BJ (cell line): Measurements from ENCODE around the gene SCYGR3. TPM values are rescaled to one million over a fixed set of nuclear protein-coding genes. Genes with fewer than 3 reads are reported as not detected.

Experiments used
- CTCF ChIA-PET: fragments of 350-600 bp; formaldehyde crosslinking; extraction: SDS; loops from one replicate; lab custom pipeline; 2021; ENCODE audit warnings: antibody characterized with exemption, inconsistent platforms; lab: Yijun Ruan, JAX
- POLR2A ChIA-PET: fragments of 300-600 bp; sonication (Branson Sonifier 250); formaldehyde crosslinking; extraction: SDS; loops from one replicate; lab custom pipeline; 2021; ENCODE audit warnings: antibody characterized with exemption; lab: Charles Lee
- DNase-seq: peaks from one replicate; pipeline ENCODE4 v3.0.0-alpha.2; 2011; ENCODE audit warnings: low read depth
- H3K27me3 ChIP-seq: 2 replicates; pipeline ENCODE4 v1.6.0; 2011; ENCODE audit warnings: low read length; ENCODE audit not compliant: control insufficient read depth, insufficient read depth
- H3K36me3 ChIP-seq: 2 replicates; pipeline ENCODE4 v1.5.1; 2011; ENCODE audit warnings: low read length; ENCODE audit not compliant: control insufficient read depth, insufficient read depth
- H3K4me3 ChIP-seq: 2 replicates; pipeline ENCODE4 v1.5.1; 2011; ENCODE audit warnings: low read depth, mild to moderate bottlenecking, control low read depth, low read length
- polyA plus RNA-seq: library from polyadenylated mRNA; depleted of rRNA; stranded (reverse); fragments of >200 nt; gene quantifications from 2 replicates; pipeline ENCODE4 v1.2.3, GENCODE V29; 2011
- TF ChIP-seq, protein P1 (sequence below): IDR thresholded peaks from 2 replicates; pipeline ENCODE4 v1.5.1; 2011; ENCODE audit warnings: low read depth, mild to moderate bottlenecking, control low read depth, inconsistent platforms, low read length, moderate library complexity; ENCODE audit not compliant: insufficient read depth

SCYGR3 gene
- polyA plus RNA-seq, 1 experiment: not detected

DNA sequence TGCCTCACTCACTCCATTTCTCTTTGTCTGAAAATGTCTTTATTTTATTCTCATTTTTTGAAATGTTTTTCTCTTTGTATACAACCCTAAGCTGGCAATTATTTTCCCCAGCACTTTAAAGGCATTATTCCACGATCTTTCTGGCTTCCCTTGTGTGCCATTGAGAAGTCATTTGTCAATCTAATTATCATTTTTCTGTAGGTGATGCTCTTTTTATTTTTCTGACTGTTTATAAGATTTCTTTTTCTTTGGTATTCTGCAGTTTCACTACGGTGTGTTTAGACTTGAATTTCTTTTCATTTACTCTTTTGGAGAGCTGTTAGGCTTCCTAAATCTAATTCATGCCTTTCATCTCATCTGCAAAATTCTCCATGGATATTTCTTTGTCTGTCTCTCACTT lies 10.8 kb upstream of the SCYGR3 start:
- ChIA-PET POLR2A (no interaction called here), CTCF (no interaction called here)
- TF ChIP-seq, protein P1, sequence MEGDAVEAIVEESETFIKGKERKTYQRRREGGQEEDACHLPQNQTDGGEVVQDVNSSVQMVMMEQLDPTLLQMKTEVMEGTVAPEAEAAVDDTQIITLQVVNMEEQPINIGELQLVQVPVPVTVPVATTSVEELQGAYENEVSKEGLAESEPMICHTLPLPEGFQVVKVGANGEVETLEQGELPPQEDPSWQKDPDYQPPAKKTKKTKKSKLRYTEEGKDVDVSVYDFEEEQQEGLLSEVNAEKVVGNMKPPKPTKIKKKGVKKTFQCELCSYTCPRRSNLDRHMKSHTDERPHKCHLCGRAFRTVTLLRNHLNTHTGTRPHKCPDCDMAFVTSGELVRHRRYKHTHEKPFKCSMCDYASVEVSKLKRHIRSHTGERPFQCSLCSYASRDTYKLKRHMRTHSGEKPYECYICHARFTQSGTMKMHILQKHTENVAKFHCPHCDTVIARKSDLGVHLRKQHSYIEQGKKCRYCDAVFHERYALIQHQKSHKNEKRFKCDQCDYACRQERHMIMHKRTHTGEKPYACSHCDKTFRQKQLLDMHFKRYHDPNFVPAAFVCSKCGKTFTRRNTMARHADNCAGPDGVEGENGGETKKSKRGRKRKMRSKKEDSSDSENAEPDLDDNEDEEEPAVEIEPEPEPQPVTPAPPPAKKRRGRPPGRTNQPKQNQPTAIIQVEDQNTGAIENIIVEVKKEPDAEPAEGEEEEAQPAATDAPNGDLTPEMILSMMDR: no peak
- Histone ChIP-seq H3K36me3 (no peaks in the 10 kb centered on the region), H3K4me3 (no peak overlapping the region), H3K27me3 (0 out of 2 replicates have a peak, but pooled peaks cover 1% of the 10 kb centered on the region)
- no peak for DNase-seq

DNA sequence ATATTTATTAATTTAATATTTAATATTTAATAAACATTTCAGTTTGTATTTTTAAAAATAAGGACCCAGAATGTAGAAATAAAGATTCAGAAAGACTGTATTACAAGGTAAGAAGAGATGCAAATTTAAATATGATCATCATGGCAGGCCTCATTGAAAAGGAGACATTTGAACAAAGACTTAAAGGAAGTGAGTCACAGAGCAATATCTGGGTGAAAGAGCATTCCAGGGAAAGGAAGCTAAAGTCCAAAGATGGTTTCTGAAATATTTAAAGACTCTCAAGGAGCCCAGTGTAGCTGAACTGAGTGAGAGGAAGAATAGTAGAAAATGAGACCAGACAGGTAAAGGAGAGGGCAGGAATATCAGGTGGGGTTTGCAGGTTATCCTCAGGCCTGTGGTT lies 8.6 kb upstream of the SCYGR3 start:
- Histone ChIP-seq H3K4me3 (no peak overlapping the region), H3K36me3 (no peaks in the 10 kb centered on the region), H3K27me3 (no peaks in the 10 kb centered on the region)
- TF ChIP-seq, protein P1: no peak
- ChIA-PET CTCF (no interaction called here), POLR2A (no interaction called here)
- peak; percentile 19 for DNase-seq

DNA sequence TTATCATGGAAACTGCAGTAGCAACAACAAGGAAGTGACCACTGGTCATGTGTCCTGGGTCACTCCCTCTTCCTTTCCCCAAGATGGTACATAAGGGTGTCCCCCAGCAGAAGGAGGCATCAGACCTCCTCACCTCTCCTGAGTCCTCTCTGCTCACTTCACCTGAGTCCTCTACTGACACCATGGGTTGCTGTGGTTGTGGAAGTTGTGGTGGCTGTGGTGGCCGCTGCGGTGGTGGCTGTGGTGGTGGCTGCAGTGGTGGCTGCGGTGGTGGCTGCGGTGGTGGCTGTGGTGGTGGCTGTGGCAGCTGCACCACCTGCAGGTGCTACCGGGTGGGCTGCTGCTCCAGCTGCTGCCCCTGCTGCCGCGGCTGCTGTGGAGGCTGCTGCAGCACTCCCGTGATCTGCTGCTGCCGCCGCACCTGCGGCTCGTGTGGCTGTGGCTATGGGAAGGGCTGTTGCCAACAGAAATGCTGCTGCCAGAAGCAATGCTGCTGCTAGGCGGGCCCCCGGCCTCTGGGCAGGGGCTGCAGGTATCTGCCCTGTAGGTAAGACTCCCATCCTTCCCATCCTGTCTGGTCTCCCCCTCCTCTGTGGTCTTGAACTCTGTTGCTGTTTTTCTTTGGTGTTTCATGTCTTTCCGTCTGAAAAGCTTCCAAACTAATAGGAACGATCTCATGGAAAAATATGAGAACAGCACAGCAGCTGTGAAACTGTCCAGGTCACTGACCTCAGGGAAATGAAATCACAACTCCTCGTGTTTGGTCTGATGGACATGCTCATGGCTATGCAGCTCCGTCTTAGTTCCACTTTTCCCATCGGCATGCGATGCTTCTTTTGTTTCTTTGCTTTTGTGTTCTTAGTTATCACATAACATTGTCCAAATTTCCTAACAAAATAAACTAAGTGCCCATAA lies 2.9 kb upstream of the SCYGR3 start, which contains the start of gene SCYGR4:
Gene SCYGR4 (plus strand): TSS at position 183 of the 915 bp plus-strand sequence. CDS start 0 bp downstream, at position 183.
- Histone ChIP-seq H3K27me3 (no peaks in the 10 kb centered on the region), H3K36me3 (no peaks in the 10 kb centered on the region), H3K4me3 (no peak within 1 kb of the TSS)
- CTCF ChIA-PET: no interaction called here
- POLR2A ChIA-PET: no interaction called here
- TF ChIP-seq, protein P1: no peak
- DNase-seq: no peak

DNA sequence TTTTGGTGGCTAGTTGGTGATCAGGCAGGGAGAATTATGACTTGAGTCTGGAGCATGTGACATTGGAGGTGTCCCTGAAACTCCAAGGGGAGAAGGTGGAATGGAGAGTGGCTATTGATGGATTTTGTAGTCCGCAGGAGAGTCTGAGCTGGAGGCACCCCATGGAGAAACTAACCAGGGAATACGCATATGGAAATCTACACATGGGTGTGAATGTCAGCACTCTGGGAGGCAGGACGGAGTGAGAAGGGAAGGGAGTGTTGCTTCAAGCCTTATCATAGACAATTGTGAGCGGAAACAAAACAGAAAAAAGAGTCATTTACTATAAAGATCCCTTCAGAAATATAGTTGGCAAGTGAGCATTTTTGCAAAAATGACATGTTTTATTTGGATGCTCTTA lies 2.0 kb upstream of the SCYGR3 start:
- CTCF ChIA-PET: no interaction called here
- no peak overlapping the region for H3K4me3 ChIP-seq
- no peaks in the 10 kb centered on the region for H3K36me3 ChIP-seq
- POLR2A ChIA-PET: no interaction called here
- DNase-seq: no peak
- TF ChIP-seq, protein P1: no peak
- H3K27me3 ChIP-seq: no peaks in the 10 kb centered on the region

DNA sequence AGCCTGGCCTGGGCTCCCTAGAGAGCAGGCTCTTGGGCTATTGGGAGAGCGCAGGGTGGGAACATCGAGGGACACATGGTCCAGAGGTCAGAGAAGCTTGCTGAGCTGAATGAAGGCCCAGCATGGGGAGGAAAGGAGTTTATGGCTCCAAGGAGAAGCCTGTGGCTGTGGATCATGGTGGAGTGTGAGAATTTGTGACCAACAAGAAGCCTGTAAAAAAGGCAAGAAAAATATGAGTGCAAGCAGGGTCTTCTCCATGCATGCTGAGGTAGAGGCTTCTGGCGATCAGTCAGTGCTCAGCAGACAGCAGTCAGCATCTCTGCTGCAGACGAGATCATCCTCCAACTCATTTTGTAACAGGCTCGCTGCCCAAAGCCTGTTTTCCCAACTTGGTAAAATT lies 1.3 kb upstream of the SCYGR3 start:
- Histone ChIP-seq H3K4me3 (no peak overlapping the region), H3K36me3 (no peaks in the 10 kb centered on the region), H3K27me3 (no peaks in the 10 kb centered on the region)
- CTCF ChIA-PET: interaction anchor here (0.8 kb wide), 1 partner anchor 44 kb away, joined by 3 read pairs; no protein-coding TSS in a partner anchor
- TF ChIP-seq, protein P1: no peak
- DNase-seq: no peak
- POLR2A ChIA-PET: no interaction called here
